Measurements from ENCODE around the gene BIVM.

GRCh38 chr13:102772042-102772425 lies 26.9 kb upstream of the BIVM start:
- TF ChIP-seq CTCF (IDR thresholded peaks at IDR 0.05) (no peak), POLR2A (IDR thresholded peaks at IDR 0.05) (no peak), POLR2AphosphoS5 (IDR thresholded peaks at IDR 0.05) (no peak)

Data from breast epithelium (tissue), 3 donors.